AG08395 (cell line): Measurements from ENCODE around the gene SPACA6.
"Not testable (repeated sequence)": the region's sequence is repeated elsewhere in the genome, so short reads cannot be mapped to it uniquely, and the experiment has no call there.

Source experiments
- DNase-seq: peaks from one replicate; pipeline ENCODE4 v3.0.0; 2012; ENCODE audit warnings: mixed read lengths, low spot score

Gene SPACA6

GRCh38 chr19:51693260-51693659, at the start of gene SPACA6:
SPACA6 (plus strand) TSS chr19:51693330; CDS start chr19:51693527, 197 bp downstream.
- DNase-seq: no peak

- DNase-seq: no peak
These were observed 48.4 kb upstream of the SPACA6 start for GRCh38 chr19:51644636-51645271.

GRCh38 chr19:51646730-51647129, 46.4 kb upstream of the SPACA6 start, which contains the start of gene SIGLEC14:
SIGLEC14 (minus strand) TSS chr19:51646825; CDS start chr19:51646759, 66 bp downstream.
- not testable (repeated sequence) for DNase-seq

- no peak for DNase-seq
These were observed 45.8 kb upstream of the SPACA6 start for GRCh38 chr19:51647318-51647717.

- no peak for DNase-seq
These were observed 41.8 kb upstream of the SPACA6 start for GRCh38 chr19:51651216-51651846.

GRCh38 chr19:51652266-51652665, 40.9 kb upstream of the SPACA6 start:
- DNase-seq: no peak

- DNase-seq: no peak
These were observed 40.0 kb upstream of the SPACA6 start for GRCh38 chr19:51653162-51653561.

- no peak for DNase-seq
These were observed 38.3 kb upstream of the SPACA6 start for GRCh38 chr19:51654783-51655182.

GRCh38 chr19:51660975-51661600, 32.0 kb upstream of the SPACA6 start:
- DNase-seq: peak; percentile 75

- DNase-seq: no peak
These were observed 29.5 kb upstream of the SPACA6 start for GRCh38 chr19:51663650-51664049.

- DNase-seq: no peak
These were observed 29.0 kb upstream of the SPACA6 start for GRCh38 chr19:51664131-51664530.

- DNase-seq: no peak
These were observed 28.1 kb upstream of the SPACA6 start for GRCh38 chr19:51664997-51665396.

GRCh38 chr19:51668216-51668615, 24.9 kb upstream of the SPACA6 start:
- DNase-seq: no peak

- DNase-seq: not testable (repeated sequence)
These were observed 17.1 kb upstream of the SPACA6 start for GRCh38 chr19:51675911-51676565.

GRCh38 chr19:51676566-51677083, 16.5 kb upstream of the SPACA6 start:
- DNase-seq: no peak

- DNase-seq: no peak
These were observed 12.7 kb upstream of the SPACA6 start for GRCh38 chr19:51680474-51680873.

GRCh38 chr19:51681286-51681941, 11.7 kb upstream of the SPACA6 start:
- DNase-seq: no peak

GRCh38 chr19:51686171-51686570, 7.0 kb upstream of the SPACA6 start:
- DNase-seq: peak; percentile 41

GRCh38 chr19:51687791-51688670, 5.1 kb upstream of the SPACA6 start:
- DNase-seq: peak; percentile 70

GRCh38 chr19:51688671-51689571, 4.2 kb upstream of the SPACA6 start:
- DNase-seq: peak; percentile 93
